HL-60 (cell line): ENCODE data around the gene TEDC2.

Experiments used
- DNase-seq, 2 experiments: peaks; one replicate each; pipeline ENCODE4 v3.0.0-alpha.2; 2010 to 2020; ENCODE audit warnings: low read depth in 1 of 2, low spot score in 1 of 2
- H3K27ac ChIP-seq: fragments of 250-450 bp; sonication (Bioruptor Pico); replicated peaks from 2 replicates; pipeline ENCODE4 v1.5.1; 2020; ENCODE audit warnings: mild to moderate bottlenecking, moderate library complexity
- H3K27me3 ChIP-seq: fragments of 250-450 bp; sonication (Bioruptor Pico); 2 replicates; pipeline ENCODE4 v1.5.1; 2021; ENCODE audit warnings: mild to moderate bottlenecking, moderate library complexity; ENCODE audit not compliant: insufficient read depth, poor library complexity, severe bottlenecking
- H3K4me3 ChIP-seq: replicated peaks from 2 replicates; pipeline ENCODE4 v1.5.1; 2011; ENCODE audit warnings: mild to moderate bottlenecking, control low read depth, low read length; ENCODE audit not compliant: insufficient read depth
- CTCF ChIP-seq: IDR thresholded peaks from one replicate; pipeline ENCODE4 v1.5.1; 2011; ENCODE audit warnings: low read length, control low read depth, inconsistent platforms; ENCODE audit not compliant: insufficient read depth
- GABPA ChIP-seq: IDR thresholded peaks from 2 replicates; pipeline ENCODE4 v1.6.1; 2012; ENCODE audit warnings: low read depth
- POLR2AphosphoS5 ChIP-seq: IDR thresholded peaks from 2 replicates; pipeline ENCODE4 v1.6.1; 2012; ENCODE audit warnings: low read depth
- REST ChIP-seq: IDR thresholded peaks from 2 replicates; pipeline ENCODE4 v1.6.1; 2012; ENCODE audit warnings: low read depth; ENCODE audit not compliant: insufficient replicate concordance
- SPI1 ChIP-seq: IDR thresholded peaks from 2 replicates; pipeline ENCODE4 v1.6.1; 2012; ENCODE audit warnings: low read depth, mild to moderate bottlenecking, borderline replicate concordance

TEDC2 gene

GRCh38 chr16:2451851-2452320 lies 8.0 kb upstream of the TEDC2 start:
- DNase-seq, result no peak
- Histone ChIP-seq H3K4me3 (no peak overlapping the region), H3K27ac (no peak overlapping the region), H3K27me3 (no peaks in the 10 kb centered on the region)
- TF ChIP-seq CTCF, result no peak
- no peak for TF ChIP-seq REST
- TF ChIP-seq SPI1, result no peak
- TF ChIP-seq POLR2AphosphoS5, result no peak
- no peak for TF ChIP-seq GABPA

GRCh38 chr16:2452650-2453049 lies 7.3 kb upstream of the TEDC2 start:
- no peaks in the 10 kb centered on the region for H3K27me3 ChIP-seq
- no peak for TF ChIP-seq CTCF
- no peak for TF ChIP-seq REST
- TF ChIP-seq GABPA, result no peak
- no peak for TF ChIP-seq SPI1
- no peak for TF ChIP-seq POLR2AphosphoS5
- H3K27ac ChIP-seq, result no peak overlapping the region
- no peak for DNase-seq
- no peak overlapping the region for H3K4me3 ChIP-seq

GRCh38 chr16:2455081-2455845 lies 4.6 kb upstream of the TEDC2 start:
- no peak overlapping the region for H3K4me3 ChIP-seq
- TF ChIP-seq SPI1 (no peak), CTCF (no peak), GABPA (no peak)
- H3K27me3 ChIP-seq, result no peaks in the 10 kb centered on the region
- no peak overlapping the region for H3K27ac ChIP-seq
- no peak for DNase-seq
